Activated naive CD8-positive, alpha-beta T cell treated with anti-CD3 and anti-CD28 coated beads, Interleukin-2, amount 50 U/mL, for 16 hours (primary cell): ENCODE measurements around the gene TAGLN2.

Experiments used
- DNase-seq: peaks from one replicate; pipeline ENCODE4 v3.0.0-alpha.2; 2020; ENCODE audit warnings: low read depth, low spot score

TAGLN2 gene

DNA sequence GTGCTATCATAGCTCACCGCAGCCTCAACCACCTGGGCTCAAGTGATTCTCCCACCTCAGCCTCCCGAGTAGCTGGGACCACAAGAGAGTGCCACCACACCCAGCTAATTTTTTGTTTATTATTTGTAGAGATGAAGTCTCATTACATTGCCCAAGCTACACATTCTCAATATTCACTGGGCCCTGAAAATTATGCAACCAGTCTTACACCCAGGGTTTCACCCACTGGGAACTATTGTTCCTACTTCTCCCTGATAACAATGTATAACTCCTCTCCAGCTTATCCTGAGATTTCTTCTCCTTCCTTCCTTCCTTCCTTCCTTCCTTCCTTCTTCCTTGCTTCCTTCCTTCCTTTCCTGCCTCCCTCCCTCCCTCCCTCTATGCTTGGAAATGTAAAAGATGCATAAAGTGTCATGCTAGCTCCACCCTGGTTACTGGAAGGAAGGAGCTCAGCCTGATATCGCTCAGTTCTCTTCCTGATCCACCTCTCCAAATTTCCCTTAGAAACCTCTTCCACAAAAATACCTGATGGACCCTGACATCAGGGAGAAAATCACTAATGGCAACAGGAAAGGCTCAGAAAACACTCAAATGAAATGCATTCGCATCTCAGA, 51.7 kb downstream of the TAGLN2 start:
- no peak for DNase-seq

DNA sequence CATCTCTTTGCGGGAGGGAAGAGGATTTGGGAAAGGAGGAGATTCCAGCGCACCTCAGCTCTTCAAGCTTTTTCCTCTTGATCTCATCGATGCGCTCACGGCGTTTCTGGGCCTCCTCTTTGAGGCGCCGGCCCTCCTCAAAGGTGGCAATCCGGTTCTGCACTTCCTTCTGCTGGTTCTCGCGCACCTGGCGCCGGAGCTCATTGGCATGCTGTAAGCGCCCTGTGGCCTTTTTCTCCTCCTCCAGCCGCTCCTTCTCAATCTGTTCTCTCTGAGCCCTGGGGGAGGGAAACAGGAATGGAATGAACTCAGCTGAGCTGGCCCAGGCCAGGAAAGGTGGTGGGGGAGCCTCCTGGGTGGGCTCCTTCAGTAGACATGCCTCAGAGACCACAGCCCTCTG, 52.4 kb downstream of the TAGLN2 start:
- DNase-seq = no peak

DNA sequence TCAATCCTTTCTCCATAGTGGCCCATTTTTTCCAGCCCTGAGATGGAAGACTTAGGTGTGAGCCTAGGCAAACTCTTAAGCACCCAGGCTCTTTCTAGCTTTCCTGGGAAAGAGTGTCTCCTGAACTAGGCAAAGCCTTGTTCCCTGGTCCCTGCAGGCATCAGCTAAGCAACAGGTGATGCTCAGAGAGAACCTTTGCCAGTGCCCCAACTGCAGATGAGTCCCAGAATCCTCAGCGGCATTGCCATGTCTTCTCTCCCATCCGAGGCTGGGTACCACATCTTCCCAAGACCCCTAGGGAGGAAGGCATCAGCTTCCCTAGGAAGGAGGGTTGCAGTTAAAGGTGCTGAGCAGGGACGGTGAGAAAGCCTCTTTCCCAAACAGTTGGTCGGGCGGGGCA, 54.6 kb downstream of the TAGLN2 start:
- no peak for DNase-seq

DNA sequence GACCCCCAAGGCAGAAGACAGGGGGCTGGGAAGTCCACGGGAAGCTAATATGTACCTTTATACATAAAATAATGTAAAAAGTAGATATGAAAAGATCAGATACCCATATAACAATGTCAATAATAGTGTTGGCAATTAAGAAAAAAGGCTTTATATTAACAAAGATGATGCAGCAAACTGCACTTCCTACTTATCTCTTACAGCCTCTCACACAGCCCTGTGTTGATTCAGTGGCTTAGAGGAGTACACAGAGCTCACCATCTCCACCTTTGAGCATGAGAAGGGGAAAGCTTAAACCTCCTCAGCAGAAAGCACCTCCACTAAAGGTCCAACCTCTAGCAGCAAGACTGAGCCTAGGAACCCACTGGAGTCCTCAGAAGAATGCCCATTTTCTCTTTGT, 55.7 kb downstream of the TAGLN2 start:
- no peak for DNase-seq

DNA sequence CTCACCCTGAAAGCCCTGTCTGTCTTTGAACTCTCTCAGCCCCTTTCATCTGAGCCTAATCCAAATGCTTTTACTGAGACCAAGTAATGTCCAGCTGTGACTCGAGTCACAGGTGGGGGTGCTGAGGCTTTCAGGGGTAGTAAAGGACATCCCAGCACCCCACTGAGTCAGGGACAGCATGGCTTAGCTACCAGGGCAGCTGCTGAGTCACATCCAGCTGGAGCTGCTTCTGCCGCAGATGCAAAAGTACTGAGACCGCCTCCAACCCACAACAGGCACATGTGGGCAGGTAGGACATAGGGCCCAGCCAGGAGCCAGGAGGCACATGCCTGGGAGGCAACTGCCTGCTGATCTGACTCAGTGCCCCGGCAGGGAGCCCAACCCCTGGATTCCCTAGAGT, 56.1 kb downstream of the TAGLN2 start:
- DNase-seq = no peak

DNA sequence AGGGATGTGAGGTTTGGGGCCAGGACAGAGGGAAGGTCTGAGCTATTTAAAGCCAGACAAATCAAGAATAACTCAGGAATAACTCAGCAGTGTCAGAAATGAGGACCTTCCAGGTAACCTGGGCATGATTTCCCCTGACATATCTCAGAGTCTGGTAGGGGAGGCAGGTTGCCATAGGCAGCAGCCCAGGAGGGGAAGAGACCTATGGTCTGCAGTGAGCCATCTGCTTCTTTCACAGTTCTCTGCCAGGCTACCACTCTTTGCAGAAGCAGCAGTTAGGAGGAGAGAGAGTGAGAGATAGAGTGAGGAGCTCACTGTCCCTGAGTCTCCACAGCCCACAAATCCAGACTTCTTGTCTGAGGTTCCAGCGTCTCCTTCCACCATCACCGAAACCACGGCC, 56.5 kb downstream of the TAGLN2 start:
- no peak for DNase-seq
